Measurements from ENCODE around the gene F8.

The F8 gene

DNA sequence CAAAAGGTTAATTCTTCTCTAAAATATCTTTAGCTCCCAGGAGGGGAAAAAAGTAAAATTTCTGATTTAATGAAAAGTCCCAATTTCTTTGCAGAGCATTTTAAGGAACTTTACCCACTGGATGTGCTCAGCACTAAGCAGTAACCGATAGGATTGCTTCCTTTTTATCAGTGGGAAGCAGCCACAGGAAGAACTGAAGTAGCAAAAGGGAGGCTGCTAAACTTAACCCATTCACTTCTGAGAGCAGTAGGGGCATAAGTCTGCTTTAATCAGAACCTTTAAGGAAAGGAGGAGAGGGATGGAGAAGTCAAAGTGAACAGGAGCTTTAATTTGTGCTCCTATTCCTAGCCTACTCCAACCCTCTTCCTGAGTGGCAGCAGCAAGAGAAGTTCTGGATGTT lies at the start of gene F8:
TSS of gene F8 (minus strand) at position 139 of the 400 bp plus-strand sequence. CDS start 171 bp downstream, outside the sequence.
- no peak within 1 kb of the TSS for H3K27ac ChIP-seq (ENCODE audit: low read depth, low read length)
- no peak within 1 kb of the TSS for H3K4me3 ChIP-seq (ENCODE audit: low read depth in 1 of 2, low read length in 2 of 2)
- no peaks in the 10 kb centered on the region for H3K9me3 ChIP-seq (ENCODE audit: control insufficient read depth in 1 of 2, low read length in 2 of 2)
- no peaks in the 10 kb centered on the region for H3K36me3 ChIP-seq (ENCODE audit: control insufficient read depth in 1 of 2, insufficient read depth in 2 of 2, low read length in 2 of 2)
- no peaks in the 10 kb centered on the region for H3K27me3 ChIP-seq (ENCODE audit: control insufficient read depth in 1 of 2, insufficient read depth in 2 of 2, low read length in 2 of 2)
- no peak within 1 kb of the TSS for H3K9ac ChIP-seq (ENCODE audit: low read depth in 1 of 2, low read length in 2 of 2)
- no peaks in the 10 kb centered on the region for H3K4me1 ChIP-seq (ENCODE audit: control insufficient read depth in 1 of 2, insufficient read depth in 2 of 2, low read length in 2 of 2)

DNA sequence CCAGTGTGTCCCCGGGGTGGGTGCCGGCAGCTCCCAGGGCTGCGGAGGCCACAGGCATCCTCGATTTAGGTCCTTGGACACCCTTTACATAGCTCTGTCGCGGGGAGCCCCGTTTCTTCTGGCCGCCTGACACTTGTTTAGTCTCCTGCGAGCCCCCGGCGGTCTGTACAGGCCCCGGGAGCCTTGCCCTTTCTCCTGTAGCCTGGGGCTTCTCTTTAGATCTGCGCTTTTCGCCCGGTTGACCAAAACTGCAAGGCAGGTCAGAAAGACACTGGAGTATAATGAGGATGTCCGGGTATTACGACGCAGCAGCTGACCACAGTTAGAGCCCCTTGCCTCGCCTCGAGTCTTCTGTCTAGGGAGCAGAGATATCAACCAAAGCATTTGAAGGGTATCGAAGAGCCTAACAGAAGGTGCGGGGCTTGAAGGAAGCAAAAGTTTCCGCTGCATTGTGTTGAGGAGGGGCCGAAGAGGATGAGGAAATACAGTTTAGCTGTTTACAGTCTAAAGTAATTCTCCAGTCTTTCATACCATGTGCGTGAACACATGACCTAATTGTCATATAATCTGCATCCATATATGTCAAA lies 49.3 kb upstream of the F8 start:
- Histone ChIP-seq H3K27ac (ENCODE audit: low read depth, low read length) (peak overlapping the region; percentile 70), H3K9me3 (ENCODE audit: control insufficient read depth in 1 of 2, low read length in 2 of 2) (no peaks in the 10 kb centered on the region), H3K4me3 (ENCODE audit: low read depth in 1 of 2, low read length in 2 of 2) (peak overlapping the region; percentile 84 to 85), H3K9ac (ENCODE audit: low read depth in 1 of 2, low read length in 2 of 2) (peak overlapping the region; percentile 72 to 78), H3K27me3 (ENCODE audit: control insufficient read depth in 1 of 2, insufficient read depth in 2 of 2, low read length in 2 of 2) (no peaks in the 10 kb centered on the region), H3K36me3 (ENCODE audit: control insufficient read depth in 1 of 2, insufficient read depth in 2 of 2, low read length in 2 of 2) (peaks cover 0 to 13% of the 10 kb centered on the region in 2 donors), H3K4me1 (ENCODE audit: control insufficient read depth in 1 of 2, insufficient read depth in 2 of 2, low read length in 2 of 2) (peaks cover 4 to 15% of the 10 kb centered on the region in 2 donors)

DNA sequence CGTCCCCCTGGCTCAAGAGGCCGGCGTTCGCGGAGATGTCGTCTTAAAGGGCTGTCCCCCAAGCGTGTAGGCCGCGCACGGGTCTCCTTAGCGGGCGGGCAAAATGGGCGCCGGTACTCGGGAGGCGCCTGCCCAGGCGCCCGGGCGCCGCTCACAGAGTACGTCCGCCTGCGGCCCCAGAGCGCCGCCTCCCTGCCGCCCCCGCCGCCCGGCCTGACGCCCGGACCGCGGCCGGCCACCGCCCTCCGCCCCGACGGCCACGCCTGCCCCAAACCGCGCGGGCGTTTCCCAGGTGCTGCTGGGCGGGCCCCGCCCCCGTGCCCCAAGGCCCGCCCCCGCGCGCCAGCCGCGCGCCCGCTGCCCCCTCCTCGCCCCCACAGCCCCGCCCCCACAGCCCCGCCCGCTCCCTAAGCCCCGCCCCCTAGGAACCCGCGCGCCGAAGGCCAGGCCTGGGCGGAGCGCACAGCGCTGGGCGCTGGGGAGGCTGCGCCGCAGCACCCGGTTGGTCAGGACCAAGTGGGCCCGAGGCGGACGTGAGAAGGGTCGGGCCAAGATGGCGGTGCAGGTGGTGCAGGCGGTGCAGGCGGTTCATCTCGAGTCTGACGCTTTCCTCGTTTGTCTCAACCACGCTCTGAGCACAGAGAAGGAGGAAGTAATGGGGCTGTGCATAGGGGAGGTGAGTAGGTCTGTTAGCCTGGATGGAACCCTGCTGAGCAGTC lies 48.6 kb upstream of the F8 start, which contains the start of the genes BRCC3, CMC4 and MTCP1:
TSS of gene BRCC3 (plus strand) at position 534 of the 719 bp plus-strand sequence. CDS start at position 554, 20 bp downstream.
TSS of gene CMC4 (minus strand) at position 162 of the 719 bp plus-strand sequence. CDS start 7,113 bp downstream, outside the sequence.
TSS of gene MTCP1 (minus strand) at position 162 of the 719 bp plus-strand sequence. CDS start 5,126 bp downstream, outside the sequence.
- peak within 1 kb of the TSS; percentile 84 to 85 for H3K4me3 ChIP-seq (ENCODE audit: low read depth in 1 of 2, low read length in 2 of 2)
- H3K36me3 ChIP-seq (ENCODE audit: control insufficient read depth in 1 of 2, insufficient read depth in 2 of 2, low read length in 2 of 2) = peaks cover 0 to 10% of the 10 kb centered on the region in 2 donors
- no peaks in the 10 kb centered on the region for H3K27me3 ChIP-seq (ENCODE audit: control insufficient read depth in 1 of 2, insufficient read depth in 2 of 2, low read length in 2 of 2)
- H3K27ac ChIP-seq (ENCODE audit: low read depth, low read length) = peak within 1 kb of the TSS; percentile 70
- H3K4me1 ChIP-seq (ENCODE audit: control insufficient read depth in 1 of 2, insufficient read depth in 2 of 2, low read length in 2 of 2) = peaks cover 4 to 15% of the 10 kb centered on the region in 2 donors
- H3K9me3 ChIP-seq (ENCODE audit: control insufficient read depth in 1 of 2, low read length in 2 of 2) = no peaks in the 10 kb centered on the region
- peak within 1 kb of the TSS; percentile 72 to 78 for H3K9ac ChIP-seq (ENCODE audit: low read depth in 1 of 2, low read length in 2 of 2)

DNA sequence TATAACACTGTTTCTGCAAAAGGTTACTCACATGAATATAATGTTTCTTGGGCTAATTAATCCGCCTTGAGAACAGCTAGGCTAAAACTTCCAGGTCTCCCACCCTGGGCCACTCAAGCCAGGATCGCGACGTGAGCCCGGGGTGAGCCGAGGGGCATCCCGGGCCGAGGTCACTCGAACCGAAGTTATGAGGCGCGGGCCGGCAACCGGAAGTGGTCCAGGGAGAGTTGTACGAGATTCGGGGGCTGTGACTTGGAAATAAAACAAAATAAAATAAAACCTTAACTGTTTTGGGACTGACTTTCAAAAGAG lies 48.1 kb upstream of the F8 start:
- Histone ChIP-seq H3K36me3 (ENCODE audit: control insufficient read depth in 1 of 2, insufficient read depth in 2 of 2, low read length in 2 of 2) (peaks cover 0 to 10% of the 10 kb centered on the region in 2 donors), H3K4me1 (ENCODE audit: control insufficient read depth in 1 of 2, insufficient read depth in 2 of 2, low read length in 2 of 2) (peaks cover 4 to 15% of the 10 kb centered on the region in 2 donors), H3K9me3 (ENCODE audit: control insufficient read depth in 1 of 2, low read length in 2 of 2) (no peaks in the 10 kb centered on the region), H3K27me3 (ENCODE audit: control insufficient read depth in 1 of 2, insufficient read depth in 2 of 2, low read length in 2 of 2) (no peaks in the 10 kb centered on the region), H3K4me3 (ENCODE audit: low read depth in 1 of 2, low read length in 2 of 2) (peak overlapping the region; percentile 74 to 81), H3K9ac (ENCODE audit: low read depth in 1 of 2, low read length in 2 of 2) (peak overlapping the region; percentile 64 to 70), H3K27ac (ENCODE audit: low read depth, low read length) (peak overlapping the region; percentile 66)

DNA sequence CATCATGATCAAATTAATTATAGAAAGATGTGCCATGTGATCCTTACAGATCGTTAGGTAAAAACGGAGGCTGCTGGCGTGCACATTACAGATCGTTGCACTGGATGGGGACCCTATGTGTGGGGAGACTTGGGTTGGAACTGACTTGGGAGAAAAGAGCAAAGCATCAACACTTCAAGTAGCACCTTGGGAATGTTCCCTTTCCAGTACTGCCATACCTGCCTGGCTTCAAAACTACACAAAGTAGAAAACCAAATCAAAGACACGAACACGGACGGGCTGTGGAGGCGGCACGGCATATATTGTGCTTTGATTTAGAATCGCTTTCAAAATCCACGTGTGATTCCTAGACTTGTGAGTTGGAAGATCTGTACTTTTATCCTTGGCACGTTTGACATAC lies 47.5 kb upstream of the F8 start:
- peak overlapping the region; percentile 64 to 70 for H3K9ac ChIP-seq (ENCODE audit: low read depth in 1 of 2, low read length in 2 of 2)

DNA sequence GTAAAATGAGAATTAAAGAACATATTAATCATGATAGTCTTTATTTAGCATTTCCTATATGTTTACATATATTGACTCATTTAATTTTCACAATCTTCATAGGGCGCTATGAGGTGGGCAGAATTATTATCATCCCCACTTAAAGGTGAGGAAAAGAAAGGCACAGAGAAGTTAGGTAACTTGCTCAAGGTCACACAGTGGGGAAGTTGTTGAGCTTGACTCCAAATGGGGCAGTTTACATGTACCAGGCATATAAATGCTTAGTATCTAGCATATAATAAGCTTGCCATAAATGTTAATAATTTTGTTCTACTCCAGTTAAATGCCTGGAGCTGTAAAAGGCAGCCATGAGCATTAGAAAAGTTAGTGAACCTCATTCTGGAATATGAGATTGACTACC lies 46.9 kb upstream of the F8 start:
- H3K27ac ChIP-seq (ENCODE audit: low read depth, low read length) = no peak overlapping the region
- H3K9me3 ChIP-seq (ENCODE audit: control insufficient read depth in 1 of 2, low read length in 2 of 2) = no peaks in the 10 kb centered on the region
- H3K36me3 ChIP-seq (ENCODE audit: control insufficient read depth in 1 of 2, insufficient read depth in 2 of 2, low read length in 2 of 2) = peaks cover 0 to 3% of the 10 kb centered on the region in 2 donors
- peaks cover 4 to 15% of the 10 kb centered on the region in 2 donors for H3K4me1 ChIP-seq (ENCODE audit: control insufficient read depth in 1 of 2, insufficient read depth in 2 of 2, low read length in 2 of 2)
- no peak overlapping the region for H3K9ac ChIP-seq (ENCODE audit: low read depth in 1 of 2, low read length in 2 of 2)
- peak overlapping the region; percentile 17 to 74 for H3K4me3 ChIP-seq (ENCODE audit: low read depth in 1 of 2, low read length in 2 of 2)
- no peaks in the 10 kb centered on the region for H3K27me3 ChIP-seq (ENCODE audit: control insufficient read depth in 1 of 2, insufficient read depth in 2 of 2, low read length in 2 of 2)

More for the DNA sequence above, 47.5 kb upstream of the F8 start:
- Histone ChIP-seq H3K4me3 (ENCODE audit: low read depth in 1 of 2, low read length in 2 of 2) (peak overlapping the region; percentile 74 to 81), H3K36me3 (ENCODE audit: control insufficient read depth in 1 of 2, insufficient read depth in 2 of 2, low read length in 2 of 2) (peaks cover 0 to 5% of the 10 kb centered on the region in 2 donors), H3K27me3 (ENCODE audit: control insufficient read depth in 1 of 2, insufficient read depth in 2 of 2, low read length in 2 of 2) (no peaks in the 10 kb centered on the region), H3K9me3 (ENCODE audit: control insufficient read depth in 1 of 2, low read length in 2 of 2) (no peaks in the 10 kb centered on the region), H3K4me1 (ENCODE audit: control insufficient read depth in 1 of 2, insufficient read depth in 2 of 2, low read length in 2 of 2) (peaks cover 4 to 15% of the 10 kb centered on the region in 2 donors), H3K27ac (ENCODE audit: low read depth, low read length) (no peak overlapping the region)

DNA sequence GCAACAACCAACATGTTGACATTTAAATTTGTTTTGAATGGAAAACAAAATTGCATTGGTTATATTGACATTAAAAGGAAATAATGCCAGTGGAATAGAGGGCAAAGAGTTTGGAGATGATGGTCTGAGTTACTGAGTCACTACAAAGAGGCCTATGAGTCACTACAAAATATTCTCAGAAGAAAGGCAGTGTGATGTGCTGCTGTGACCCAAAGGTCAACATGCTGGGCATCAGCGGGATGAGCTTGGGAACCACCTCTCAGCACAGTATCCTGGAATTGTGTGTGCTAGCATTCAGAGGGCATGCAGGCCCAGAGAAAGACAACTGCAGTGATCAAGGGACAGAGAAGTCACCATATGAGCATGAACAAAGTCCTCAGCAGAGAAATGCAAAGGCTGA lies 45.6 kb upstream of the F8 start:
- no peak overlapping the region for H3K27ac ChIP-seq (ENCODE audit: low read depth, low read length)
- H3K27me3 ChIP-seq (ENCODE audit: control insufficient read depth in 1 of 2, insufficient read depth in 2 of 2, low read length in 2 of 2) = no peaks in the 10 kb centered on the region
- no peaks in the 10 kb centered on the region for H3K36me3 ChIP-seq (ENCODE audit: control insufficient read depth in 1 of 2, insufficient read depth in 2 of 2, low read length in 2 of 2)

DNA sequence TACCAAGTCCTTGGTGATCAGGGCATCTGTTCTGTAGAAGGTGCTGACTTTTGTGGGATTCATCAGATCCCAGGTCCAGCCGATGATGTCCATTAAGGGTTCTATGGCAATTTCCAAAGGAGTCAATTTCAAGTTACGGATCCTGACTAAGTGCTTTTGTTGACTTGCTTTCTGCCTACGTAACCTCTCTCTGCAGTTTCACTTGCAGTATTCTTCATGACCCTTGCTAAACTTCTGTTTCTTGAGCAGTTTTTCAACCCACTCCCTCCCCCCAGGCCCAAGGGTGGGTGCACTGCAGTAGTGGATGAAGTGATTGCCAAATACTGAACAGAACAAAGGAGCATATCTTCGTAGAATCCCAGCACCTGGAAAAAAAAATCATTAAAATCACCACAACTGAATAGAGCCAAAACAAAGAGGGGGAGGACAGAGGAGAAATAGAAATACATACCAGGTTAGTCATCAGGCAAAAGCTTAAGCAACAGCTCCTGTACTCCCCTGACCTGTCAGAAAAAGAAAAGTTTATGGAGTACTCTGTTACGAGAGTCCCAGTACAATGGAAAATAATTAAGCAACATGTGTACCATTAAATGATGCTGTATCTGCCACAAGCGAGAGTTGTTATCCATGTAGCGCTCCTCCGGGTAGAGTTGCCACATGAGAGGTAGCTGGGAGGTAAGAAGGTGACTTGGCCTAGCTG lies 42.7 kb upstream of the F8 start:
- Histone ChIP-seq H3K9ac (ENCODE audit: low read depth in 1 of 2, low read length in 2 of 2) (no peak overlapping the region), H3K4me3 (ENCODE audit: low read depth in 1 of 2, low read length in 2 of 2) (no peak overlapping the region), H3K27ac (ENCODE audit: low read depth, low read length) (no peak overlapping the region), H3K9me3 (ENCODE audit: control insufficient read depth in 1 of 2, low read length in 2 of 2) (no peaks in the 10 kb centered on the region), H3K36me3 (ENCODE audit: control insufficient read depth in 1 of 2, insufficient read depth in 2 of 2, low read length in 2 of 2) (peaks cover 0 to 6% of the 10 kb centered on the region in 2 donors), H3K27me3 (ENCODE audit: control insufficient read depth in 1 of 2, insufficient read depth in 2 of 2, low read length in 2 of 2) (no peaks in the 10 kb centered on the region), H3K4me1 (ENCODE audit: control insufficient read depth in 1 of 2, insufficient read depth in 2 of 2, low read length in 2 of 2) (peaks cover 4 to 5% of the 10 kb centered on the region in 2 donors)

More for the DNA sequence above, 45.6 kb upstream of the F8 start:
- Histone ChIP-seq H3K9me3 (ENCODE audit: control insufficient read depth in 1 of 2, low read length in 2 of 2) (no peaks in the 10 kb centered on the region), H3K4me1 (ENCODE audit: control insufficient read depth in 1 of 2, insufficient read depth in 2 of 2, low read length in 2 of 2) (peaks cover 4 to 8% of the 10 kb centered on the region in 2 donors), H3K4me3 (ENCODE audit: low read depth in 1 of 2, low read length in 2 of 2) (no peak overlapping the region), H3K9ac (ENCODE audit: low read depth in 1 of 2, low read length in 2 of 2) (no peak overlapping the region)

DNA sequence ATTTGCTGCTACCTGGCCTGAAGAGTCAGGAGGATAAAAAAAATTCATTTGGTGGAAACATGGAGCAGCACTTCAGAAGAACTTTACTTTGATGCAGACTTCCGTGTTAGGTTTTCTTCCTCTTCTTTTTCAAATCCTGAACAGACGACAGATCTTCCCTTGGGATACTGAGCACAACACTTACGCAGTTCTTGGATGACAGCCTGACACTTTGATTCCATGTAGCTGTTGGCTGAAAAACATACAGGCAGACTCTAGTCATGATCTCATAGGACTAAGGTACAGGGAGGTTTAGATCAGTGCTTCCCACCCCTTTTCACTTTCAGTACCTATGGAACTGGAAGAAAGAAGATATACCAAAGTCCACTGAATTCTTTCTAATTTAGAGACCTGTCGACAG lies 39.2 kb upstream of the F8 start:
- no peak overlapping the region for H3K27ac ChIP-seq (ENCODE audit: low read depth, low read length)
- H3K4me1 ChIP-seq (ENCODE audit: control insufficient read depth in 1 of 2, insufficient read depth in 2 of 2, low read length in 2 of 2) = peaks cover 4 to 5% of the 10 kb centered on the region in 2 donors
- no peaks in the 10 kb centered on the region for H3K27me3 ChIP-seq (ENCODE audit: control insufficient read depth in 1 of 2, insufficient read depth in 2 of 2, low read length in 2 of 2)
- H3K9me3 ChIP-seq (ENCODE audit: control insufficient read depth in 1 of 2, low read length in 2 of 2) = no peaks in the 10 kb centered on the region
- no peak overlapping the region for H3K9ac ChIP-seq (ENCODE audit: low read depth in 1 of 2, low read length in 2 of 2)
- no peak overlapping the region for H3K4me3 ChIP-seq (ENCODE audit: low read depth in 1 of 2, low read length in 2 of 2)
- H3K36me3 ChIP-seq (ENCODE audit: control insufficient read depth in 1 of 2, insufficient read depth in 2 of 2, low read length in 2 of 2) = peaks cover 0 to 9% of the 10 kb centered on the region in 2 donors

Data from duodenal mucosa (tissue), 2 donors.